DOHH2 (cell line): ENCODE data around the gene TMEM87B.

Experiments
- H3F3A ChIP-seq: fragments of 200-600 bp; sonication (generic), shearing (Covaris generic); 2 replicates; pipeline ENCODE4 v1.6.0; 2016; ENCODE audit warnings: antibody characterized with exemption, mild to moderate bottlenecking; ENCODE audit not compliant: control insufficient read depth, insufficient read depth
- H3K27ac ChIP-seq: fragments of 200-600 bp; sonication (generic); 2 replicates; pipeline ENCODE4 v1.5.1; 2014; ENCODE audit warnings: low read depth, mild to moderate bottlenecking, low read length, moderate library complexity
- H3K27me3 ChIP-seq: fragments of 200-600 bp; sonication (generic); 2 replicates; pipeline ENCODE4 v1.6.1; 2014; ENCODE audit warnings: mild to moderate bottlenecking, low read length, mixed read lengths; ENCODE audit not compliant: control insufficient read depth
- H3K36me3 ChIP-seq: fragments of 200-600 bp; sonication (generic); 2 replicates; pipeline ENCODE4 v1.6.1; 2014; ENCODE audit warnings: mild to moderate bottlenecking, low read length, moderate library complexity, mixed read lengths; ENCODE audit not compliant: control insufficient read depth
- H3K4me1 ChIP-seq: fragments of 200-600 bp; sonication (generic); 2 replicates; pipeline ENCODE4 v1.6.1; 2014; ENCODE audit warnings: mild to moderate bottlenecking, low read length, mixed read lengths; ENCODE audit not compliant: control insufficient read depth
- H3K4me2 ChIP-seq: fragments of 200-600 bp; sonication (generic); 2 replicates; pipeline ENCODE4 v1.6.0; 2014; ENCODE audit warnings: mild to moderate bottlenecking, low read length, moderate library complexity
- H3K4me3 ChIP-seq: fragments of 200-600 bp; sonication (generic); 2 replicates; pipeline ENCODE4 v1.5.1; 2014; ENCODE audit warnings: mild to moderate bottlenecking, low read length, mixed read lengths
- H3K79me2 ChIP-seq: fragments of 200-600 bp; sonication (generic); 2 replicates; pipeline ENCODE4 v1.6.1; 2014; ENCODE audit warnings: mild to moderate bottlenecking, low read length, mixed read lengths; ENCODE audit not compliant: control insufficient read depth
- H3K9me2 ChIP-seq: fragments of 200-600 bp; sonication (generic); replicated peaks from 2 replicates; pipeline ENCODE4 v1.6.1; 2014; ENCODE audit warnings: mild to moderate bottlenecking, low read length, mixed read lengths; ENCODE audit not compliant: control insufficient read depth
- H3K9me3 ChIP-seq: fragments of 200-600 bp; sonication (generic); 2 replicates; pipeline ENCODE4 v1.6.1; 2014; ENCODE audit warnings: antibody characterized with exemption, low read length, mixed read lengths; ENCODE audit not compliant: control insufficient read depth, insufficient read depth
- H4K20me1 ChIP-seq: fragments of 200-600 bp; sonication (generic); 2 replicates; pipeline ENCODE4 v1.6.0; 2014; ENCODE audit warnings: low read depth, mild to moderate bottlenecking, antibody characterized with exemption, low read length, moderate library complexity; ENCODE audit not compliant: control insufficient read depth, insufficient read depth
- CTCF ChIP-seq: fragments of 200-600 bp; sonication (generic); IDR thresholded peaks from one replicate; pipeline ENCODE4 v1.5.1; 2014; ENCODE audit warnings: antibody characterized with exemption, mild to moderate bottlenecking, low read depth, low read length; ENCODE audit not compliant: poor library complexity, severe bottlenecking
- EZH2phosphoT487 ChIP-seq: fragments of 200-600 bp; sonication (generic); IDR thresholded peaks from 2 replicates; pipeline ENCODE4 v1.6.1; 2017; ENCODE audit warnings: borderline replicate concordance, mild to moderate bottlenecking, antibody characterized with exemption, low read length, moderate library complexity, mixed read lengths

The TMEM87B gene

GRCh38 chr2:112154246-112155117 lies 99.4 kb downstream of the TMEM87B start:
- Histone ChIP-seq H3K9me3 (no peaks in the 10 kb centered on the region), H3K36me3 (no peaks in the 10 kb centered on the region), H3K9me2 (no peaks in the 10 kb centered on the region), H3K27ac (no peak overlapping the region), H3F3A (peaks cover 5% of the 10 kb centered on the region), H3K79me2 (no peaks in the 10 kb centered on the region), H3K4me1 (peaks cover 33% of the 10 kb centered on the region), H3K27me3 (no peaks in the 10 kb centered on the region), H3K4me3 (no peak overlapping the region), H4K20me1 (no peaks in the 10 kb centered on the region), H3K4me2 (no peak overlapping the region)
- TF ChIP-seq EZH2phosphoT487, result no peak
- TF ChIP-seq CTCF, result no peak

- Histone ChIP-seq H4K20me1 (no peaks in the 10 kb centered on the region), H3K9me3 (no peaks in the 10 kb centered on the region), H3K27ac (no peak overlapping the region), H3K36me3 (no peaks in the 10 kb centered on the region), H3K79me2 (no peaks in the 10 kb centered on the region), H3K4me1 (peaks cover 41% of the 10 kb centered on the region), H3K9me2 (no peaks in the 10 kb centered on the region), H3K4me3 (peak overlapping the region; percentile 20; the same call in 1 of the 2 replicates), H3F3A (peaks cover 5% of the 10 kb centered on the region), H3K4me2 (peak overlapping the region; percentile 44), H3K27me3 (no peaks in the 10 kb centered on the region)
- TF ChIP-seq CTCF, result no peak
- no peak for TF ChIP-seq EZH2phosphoT487
These were observed 100.5 kb downstream of the TMEM87B start for GRCh38 chr2:112155331-112156151.

GRCh38 chr2:112156152-112156986 lies 101.3 kb downstream of the TMEM87B start:
- no peaks in the 10 kb centered on the region for H3K36me3 ChIP-seq
- peaks cover 5% of the 10 kb centered on the region for H3F3A ChIP-seq
- H3K4me2 ChIP-seq, result peak overlapping the region; percentile 44
- H3K79me2 ChIP-seq, result no peaks in the 10 kb centered on the region
- TF ChIP-seq CTCF, result no peak
- TF ChIP-seq EZH2phosphoT487, result no peak
- no peaks in the 10 kb centered on the region for H3K9me3 ChIP-seq
- H4K20me1 ChIP-seq, result no peaks in the 10 kb centered on the region
- no peaks in the 10 kb centered on the region for H3K9me2 ChIP-seq
- no peak overlapping the region for H3K27ac ChIP-seq
- H3K27me3 ChIP-seq, result no peaks in the 10 kb centered on the region
- peak overlapping the region; percentile 20; the same call in 1 of the 2 replicates for H3K4me3 ChIP-seq
- H3K4me1 ChIP-seq, result peaks cover 44% of the 10 kb centered on the region
